WTC11 (cell line): ENCODE results near the gene SART1.
"Not testable (repeated sequence)": the region's sequence is repeated elsewhere in the genome, so short reads cannot be mapped to it uniquely, and the experiment has no call there.

Experiments used
- ATF2 ChIP-seq: sonication (generic); formaldehyde crosslinking; IDR thresholded peaks from 2 replicates; pipeline ENCODE4 v1.8.1; 2022; ENCODE audit warnings: low read depth, missing genetic modification reagents, borderline replicate concordance
- CDX4 ChIP-seq: fragments of 250-450 bp; sonication (Bioruptor Pico); IDR thresholded peaks from 2 replicates; pipeline ENCODE4 v1.9.0; 2021; ENCODE audit warnings: moderate library complexity, mild to moderate bottlenecking, inconsistent platforms, borderline replicate concordance
- CREB1 ChIP-seq: sonication (generic); formaldehyde crosslinking; IDR thresholded peaks from 2 replicates; pipeline ENCODE4 v1.8.0; 2023; ENCODE audit warnings: mild to moderate bottlenecking, missing genetic modification reagents
- CREM ChIP-seq: sonication (generic); formaldehyde crosslinking; IDR thresholded peaks from 2 replicates; pipeline ENCODE4 v1.8.1; 2022; ENCODE audit warnings: mild to moderate bottlenecking, missing genetic modification reagents, moderate library complexity
- ELF4 ChIP-seq: sonication (generic); formaldehyde crosslinking; IDR thresholded peaks from 2 replicates; pipeline ENCODE4 v1.8.1; 2022; ENCODE audit warnings: low read depth, mild to moderate bottlenecking, moderate library complexity, missing genetic modification reagents
- ESRRA ChIP-seq: sonication (generic); formaldehyde crosslinking; IDR thresholded peaks from 2 replicates; pipeline ENCODE4 v1.8.1; 2022; ENCODE audit warnings: mild to moderate bottlenecking, missing genetic modification reagents, borderline replicate concordance
- ETV6 ChIP-seq: sonication (generic); formaldehyde crosslinking; IDR thresholded peaks from 2 replicates; pipeline ENCODE4 v1.8.1; 2022; ENCODE audit warnings: mild to moderate bottlenecking, missing genetic modification reagents
- ZNF121 ChIP-seq: sonication (generic); formaldehyde crosslinking; IDR thresholded peaks from 2 replicates; pipeline ENCODE4 v1.8.0; 2023; ENCODE audit warnings: missing genetic modification reagents
- TF ChIP-seq, protein P1 (sequence below): fragments of 200-600 bp; IDR thresholded peaks from 2 replicates; pipeline ENCODE4 v1.8.0; 2022; ENCODE audit warnings: antibody characterized with exemption
- TF ChIP-seq, protein P2 (sequence below): sonication (generic); formaldehyde crosslinking; IDR thresholded peaks from 2 replicates; pipeline ENCODE4 v1.8.1; 2022; ENCODE audit warnings: missing genetic modification reagents, borderline replicate concordance
- TF ChIP-seq, protein P3 (sequence below): sonication (generic); formaldehyde crosslinking; IDR thresholded peaks from 2 replicates; pipeline ENCODE4 v1.8.0; 2022; ENCODE audit warnings: mild to moderate bottlenecking, missing genetic modification reagents
- TF ChIP-seq, protein P4 (sequence below): sonication (generic); formaldehyde crosslinking; conservative IDR thresholded peaks from 2 replicates; pipeline ENCODE4 v1.8.1; 2022; ENCODE audit warnings: mild to moderate bottlenecking, missing genetic modification reagents

DNA sequence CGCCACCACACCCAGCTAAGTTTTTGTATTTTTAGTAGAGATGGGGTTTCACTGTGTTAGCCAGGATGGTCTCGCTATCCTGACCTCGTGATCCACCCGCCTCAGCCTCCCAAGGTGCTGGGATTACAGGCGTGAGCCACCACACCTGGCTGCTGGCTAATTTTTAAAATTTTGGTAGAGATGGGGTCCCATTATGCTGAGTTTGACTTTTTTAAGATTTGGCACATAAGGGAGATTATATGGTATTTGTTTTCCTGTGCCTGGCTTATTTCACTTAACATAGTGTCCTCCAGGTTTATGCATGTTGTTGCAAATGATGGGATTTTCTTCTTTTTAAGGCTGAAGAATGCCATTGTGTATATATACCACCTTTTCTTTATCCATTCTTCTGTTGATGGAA is 10.8 kb upstream of the SART1 start:
- TF ChIP-seq, protein P1, sequence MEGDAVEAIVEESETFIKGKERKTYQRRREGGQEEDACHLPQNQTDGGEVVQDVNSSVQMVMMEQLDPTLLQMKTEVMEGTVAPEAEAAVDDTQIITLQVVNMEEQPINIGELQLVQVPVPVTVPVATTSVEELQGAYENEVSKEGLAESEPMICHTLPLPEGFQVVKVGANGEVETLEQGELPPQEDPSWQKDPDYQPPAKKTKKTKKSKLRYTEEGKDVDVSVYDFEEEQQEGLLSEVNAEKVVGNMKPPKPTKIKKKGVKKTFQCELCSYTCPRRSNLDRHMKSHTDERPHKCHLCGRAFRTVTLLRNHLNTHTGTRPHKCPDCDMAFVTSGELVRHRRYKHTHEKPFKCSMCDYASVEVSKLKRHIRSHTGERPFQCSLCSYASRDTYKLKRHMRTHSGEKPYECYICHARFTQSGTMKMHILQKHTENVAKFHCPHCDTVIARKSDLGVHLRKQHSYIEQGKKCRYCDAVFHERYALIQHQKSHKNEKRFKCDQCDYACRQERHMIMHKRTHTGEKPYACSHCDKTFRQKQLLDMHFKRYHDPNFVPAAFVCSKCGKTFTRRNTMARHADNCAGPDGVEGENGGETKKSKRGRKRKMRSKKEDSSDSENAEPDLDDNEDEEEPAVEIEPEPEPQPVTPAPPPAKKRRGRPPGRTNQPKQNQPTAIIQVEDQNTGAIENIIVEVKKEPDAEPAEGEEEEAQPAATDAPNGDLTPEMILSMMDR, result not testable (repeated sequence)
- TF ChIP-seq, protein P2, sequence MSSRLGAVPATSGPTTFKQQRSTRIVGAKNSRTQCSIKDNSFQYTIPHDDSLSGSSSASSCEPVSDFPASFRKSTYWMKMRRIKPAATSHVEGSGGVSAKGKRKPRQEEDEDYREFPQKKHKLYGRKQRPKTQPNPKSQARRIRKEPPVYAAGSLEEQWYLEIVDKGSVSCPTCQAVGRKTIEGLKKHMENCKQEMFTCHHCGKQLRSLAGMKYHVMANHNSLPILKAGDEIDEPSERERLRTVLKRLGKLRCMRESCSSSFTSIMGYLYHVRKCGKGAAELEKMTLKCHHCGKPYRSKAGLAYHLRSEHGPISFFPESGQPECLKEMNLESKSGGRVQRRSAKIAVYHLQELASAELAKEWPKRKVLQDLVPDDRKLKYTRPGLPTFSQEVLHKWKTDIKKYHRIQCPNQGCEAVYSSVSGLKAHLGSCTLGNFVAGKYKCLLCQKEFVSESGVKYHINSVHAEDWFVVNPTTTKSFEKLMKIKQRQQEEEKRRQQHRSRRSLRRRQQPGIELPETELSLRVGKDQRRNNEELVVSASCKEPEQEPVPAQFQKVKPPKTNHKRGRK (CRISPR knock-in tag), result not testable (repeated sequence)
- not testable (repeated sequence) for TF ChIP-seq CDX4 (CRISPR knock-in tag); ZNF121; ELF4; ETV6 (CRISPR knock-in tag); ATF2 (CRISPR knock-in tag); ESRRA (CRISPR knock-in tag); CREB1 (CRISPR knock-in tag); CREM
- TF ChIP-seq, protein P3, sequence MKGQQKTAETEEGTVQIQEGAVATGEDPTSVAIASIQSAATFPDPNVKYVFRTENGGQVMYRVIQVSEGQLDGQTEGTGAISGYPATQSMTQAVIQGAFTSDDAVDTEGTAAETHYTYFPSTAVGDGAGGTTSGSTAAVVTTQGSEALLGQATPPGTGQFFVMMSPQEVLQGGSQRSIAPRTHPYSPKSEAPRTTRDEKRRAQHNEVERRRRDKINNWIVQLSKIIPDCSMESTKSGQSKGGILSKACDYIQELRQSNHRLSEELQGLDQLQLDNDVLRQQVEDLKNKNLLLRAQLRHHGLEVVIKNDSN (CRISPR knock-in tag), result not testable (repeated sequence)
- TF ChIP-seq, protein P4, sequence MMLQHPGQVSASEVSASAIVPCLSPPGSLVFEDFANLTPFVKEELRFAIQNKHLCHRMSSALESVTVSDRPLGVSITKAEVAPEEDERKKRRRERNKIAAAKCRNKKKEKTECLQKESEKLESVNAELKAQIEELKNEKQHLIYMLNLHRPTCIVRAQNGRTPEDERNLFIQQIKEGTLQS, result not testable (repeated sequence)
